ENCODE data around the gene YBX3.

GRCh38 chr12:10719482-10719881 is 3.6 kb downstream of the YBX3 start:
- TF ChIP-seq CTCF (IDR thresholded peaks at IDR 0.05) (no peak), EZH2 (IDR thresholded peaks at IDR 0.05; ENCODE audit: borderline replicate concordance, insufficient read depth, low read depth, low read length, poor library complexity, severe bottlenecking) (no peak)
